ENCODE measurements around the gene C11orf21.

- TF ChIP-seq CTCF (IDR thresholded peaks at IDR 0.05), result no peak
- TF ChIP-seq EP300 (IDR thresholded peaks at IDR 0.05), result no peak
Observed at GRCh38 chr11:2320568-2321310, 19.0 kb upstream of the C11orf21 start.

All from upper lobe of left lung (tissue), 4 donors.